ENCODE measurements around the gene ZNF205.
"Not testable (repeated sequence)": the region's sequence is repeated elsewhere in the genome, so short reads cannot be mapped to it uniquely, and the experiment has no call there.

The ZNF205 gene

DNA sequence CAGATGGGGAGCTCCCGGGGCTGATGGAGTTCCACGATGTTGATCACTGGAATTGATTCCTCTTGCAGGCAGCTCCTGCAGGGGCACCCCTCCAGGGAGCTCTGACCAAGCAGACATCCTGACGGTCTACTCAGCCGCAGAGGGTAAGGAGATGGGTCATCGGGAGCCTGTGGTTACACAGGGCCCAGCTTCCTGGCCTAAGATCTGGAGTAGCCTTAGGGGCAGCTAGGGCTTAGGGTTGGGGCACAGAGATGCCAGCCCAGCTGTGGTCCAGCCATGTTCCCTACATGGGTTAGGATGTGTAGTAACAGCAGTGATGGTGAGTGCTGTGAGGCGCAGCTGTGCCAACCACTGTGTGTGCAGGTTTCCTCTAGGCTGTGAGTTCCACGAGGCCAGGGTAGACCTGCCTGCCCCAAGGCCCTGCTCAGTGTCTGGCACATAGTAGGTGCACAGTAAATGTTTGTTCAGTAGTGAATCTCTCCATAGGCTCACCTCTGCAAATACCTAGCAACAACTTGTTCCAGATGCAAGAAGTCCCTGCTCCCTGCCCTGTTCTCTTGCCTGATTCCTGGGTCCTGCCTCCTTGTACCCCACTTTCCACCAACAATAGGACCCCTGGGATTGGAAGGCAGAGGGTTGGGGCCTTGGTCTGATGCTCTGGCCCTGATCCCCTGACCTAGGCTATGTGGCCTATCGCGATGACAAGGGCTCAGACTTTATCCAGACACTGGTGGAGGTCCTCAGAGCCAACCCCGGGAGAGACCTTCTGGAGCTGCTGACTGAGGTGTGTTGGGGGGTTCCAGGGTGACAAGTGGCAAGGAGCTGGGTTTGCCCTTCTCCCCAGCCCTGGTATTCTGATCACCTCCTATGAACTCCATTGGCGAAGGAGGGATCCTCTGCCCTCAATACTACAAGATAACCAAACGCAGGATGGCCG is 36.1 kb downstream of the ZNF205 start:
- DNase-seq (ENCODE audit: low read depth in 2 of 2), result no peak

DNA sequence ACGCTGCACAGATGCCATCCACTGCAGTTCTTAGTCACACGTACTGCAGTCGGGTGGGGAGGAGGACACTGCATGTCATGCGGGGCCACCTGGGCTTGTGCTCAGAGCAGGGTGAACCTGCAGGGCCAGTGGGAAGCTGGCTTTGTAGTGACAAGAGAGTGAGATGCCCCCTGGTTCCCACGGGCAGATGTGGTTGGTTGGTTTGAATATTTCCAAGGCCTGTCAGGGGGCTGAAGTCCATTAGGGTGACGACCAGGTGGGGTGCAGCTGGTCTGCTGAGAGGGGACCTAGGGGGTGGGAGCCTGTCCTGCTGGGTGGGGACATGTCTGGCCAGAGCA is 36.8 kb downstream of the ZNF205 start:
- no peak for DNase-seq (ENCODE audit: low read depth in 2 of 2)

DNA sequence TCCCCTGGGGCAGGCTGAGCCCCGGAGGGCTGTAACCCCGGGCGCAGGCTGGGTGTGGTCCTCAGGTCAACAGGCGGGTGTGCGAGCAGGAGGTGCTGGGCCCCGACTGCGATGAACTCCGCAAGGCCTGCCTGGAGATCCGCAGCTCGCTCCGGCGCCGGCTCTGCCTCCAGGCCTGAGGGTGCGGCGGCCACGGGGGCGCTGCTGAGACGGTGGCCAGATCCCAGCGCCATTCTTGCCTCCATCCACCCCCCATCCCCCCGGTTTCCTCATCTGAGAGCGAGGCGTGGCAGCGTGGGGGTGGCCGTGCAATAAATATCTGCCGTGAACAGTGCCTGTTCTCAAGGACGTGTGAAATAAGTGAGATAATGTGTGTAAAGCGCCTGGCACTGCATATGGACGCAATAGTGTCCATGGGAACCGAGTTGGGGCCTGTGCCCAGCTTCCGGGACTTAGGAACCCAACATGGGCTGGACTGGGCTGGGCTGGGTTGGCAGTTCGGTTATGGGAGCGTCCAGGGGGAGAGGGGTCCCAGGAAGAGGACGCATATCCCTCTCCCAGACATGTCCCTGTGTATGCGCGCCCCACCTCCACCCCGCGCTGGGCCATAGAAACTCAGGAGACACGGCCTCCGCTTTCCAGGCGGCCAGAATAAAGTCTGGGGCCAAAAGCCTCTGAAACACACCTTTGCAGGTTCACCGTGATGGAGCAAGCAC is 37.4 kb downstream of the ZNF205 start:
- no peak for DNase-seq (ENCODE audit: low read depth in 2 of 2)

DNA sequence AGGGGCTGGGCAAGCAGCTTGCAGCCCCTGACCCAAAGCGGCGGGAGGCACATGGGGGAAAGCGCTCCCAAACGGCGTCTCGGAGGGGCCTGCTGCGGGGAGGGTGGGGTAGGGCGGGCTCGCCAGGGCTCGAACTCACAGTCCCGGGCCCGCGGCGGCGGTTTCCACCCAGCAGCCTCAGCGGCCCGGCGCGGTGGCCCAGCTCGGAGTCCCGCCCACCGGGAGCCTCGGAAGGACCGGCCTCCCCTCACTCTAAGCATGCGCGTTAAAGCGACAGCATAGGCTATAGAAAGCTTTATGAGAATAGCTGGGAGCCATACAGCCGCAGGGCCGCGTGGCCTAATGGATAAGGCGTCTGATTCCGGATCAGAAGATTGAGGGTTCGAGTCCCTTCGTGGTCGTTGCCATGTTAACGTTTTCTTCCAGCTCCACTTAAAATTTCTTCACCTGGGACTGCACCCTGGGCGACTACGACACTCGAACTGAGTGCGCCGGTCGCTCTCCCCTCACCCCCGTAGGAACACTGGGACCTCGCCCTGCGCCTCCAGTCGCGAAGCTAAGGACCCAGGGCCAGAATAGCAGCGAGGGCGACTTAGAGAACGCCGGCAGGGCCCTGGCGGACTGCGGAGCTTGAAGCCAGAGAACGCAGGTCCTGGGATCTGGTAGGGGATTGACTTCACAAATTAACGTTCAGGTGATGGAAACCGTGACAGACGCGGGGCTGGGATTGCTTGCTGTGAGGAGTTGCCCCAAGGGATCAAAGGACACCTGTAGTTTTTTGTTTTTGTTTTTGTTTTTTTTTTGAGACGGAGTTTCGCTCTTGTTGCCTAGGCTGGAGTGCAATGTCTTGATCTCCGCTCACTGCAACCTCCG is 38.2 kb downstream of the ZNF205 start:
- DNase-seq (ENCODE audit: low read depth in 2 of 2), result peak; percentile 99

DNA sequence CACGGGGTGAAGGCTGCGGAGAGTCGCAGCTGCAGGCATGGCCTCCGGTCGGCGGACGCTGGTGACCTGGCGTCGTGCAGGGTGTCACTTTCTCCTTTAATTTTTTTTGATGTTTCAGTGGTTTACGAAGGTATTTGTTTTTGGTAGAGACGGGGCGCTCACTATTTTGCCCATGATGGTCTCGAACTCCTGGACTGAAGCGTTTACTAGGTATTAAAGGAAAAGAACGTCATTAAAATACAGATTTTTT is 39.6 kb downstream of the ZNF205 start:
- no peak for DNase-seq (ENCODE audit: low read depth in 2 of 2)

DNA sequence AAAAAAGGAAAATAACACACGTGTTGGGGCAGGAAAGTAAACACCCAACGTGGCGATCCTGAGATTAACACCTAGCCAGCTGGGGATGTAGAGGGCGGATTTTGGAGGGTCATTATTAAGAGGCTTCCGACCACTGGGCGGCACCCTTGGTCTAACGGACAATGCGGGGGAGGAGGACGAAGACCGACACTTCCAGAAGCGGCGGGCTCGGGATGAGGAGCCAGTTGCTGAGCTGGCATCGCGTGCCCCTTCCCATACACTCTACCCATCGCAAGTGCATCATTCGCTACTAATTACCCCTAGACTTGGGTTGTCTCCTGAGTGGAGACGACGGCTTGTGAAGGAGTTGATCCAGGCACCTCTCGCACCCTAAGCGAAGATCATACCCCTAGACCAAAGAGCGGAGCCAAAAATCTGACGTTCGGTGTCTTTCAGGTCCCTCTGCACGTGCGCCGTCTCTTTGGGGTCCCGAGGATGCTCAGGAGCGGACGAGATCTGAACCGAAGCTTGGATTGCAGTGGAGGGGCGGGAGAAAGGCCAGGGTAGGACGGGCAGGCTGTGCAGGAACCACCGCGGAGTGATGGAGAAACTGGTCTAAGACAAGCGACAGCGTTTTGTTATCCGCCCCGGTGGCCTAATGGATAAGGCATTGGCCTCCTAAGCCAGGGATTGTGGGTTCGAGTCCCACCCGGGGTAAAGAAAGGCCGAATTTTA is 40.0 kb downstream of the ZNF205 start:
- DNase-seq (ENCODE audit: low read depth in 2 of 2), result peak; percentile 84 to 91

DNA sequence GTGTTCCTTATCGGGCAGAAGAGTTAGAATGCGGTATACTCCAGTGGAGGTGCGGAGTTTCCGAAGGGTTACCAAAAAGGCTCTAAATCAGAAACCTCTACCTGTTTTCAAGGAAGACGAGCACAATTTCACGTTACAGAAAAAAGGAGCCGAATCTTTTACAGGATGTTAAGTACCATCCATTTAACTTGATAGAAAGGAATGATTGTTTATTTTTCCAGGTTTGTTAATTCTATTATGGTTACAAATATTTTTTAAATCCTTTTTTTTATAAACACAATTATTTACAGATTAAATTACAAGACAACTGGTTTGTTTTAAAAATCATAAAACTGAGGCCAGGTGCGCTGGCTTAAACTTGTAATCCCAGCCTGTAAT is 40.6 kb downstream of the ZNF205 start:
- no peak for DNase-seq (ENCODE audit: low read depth in 2 of 2)

DNA sequence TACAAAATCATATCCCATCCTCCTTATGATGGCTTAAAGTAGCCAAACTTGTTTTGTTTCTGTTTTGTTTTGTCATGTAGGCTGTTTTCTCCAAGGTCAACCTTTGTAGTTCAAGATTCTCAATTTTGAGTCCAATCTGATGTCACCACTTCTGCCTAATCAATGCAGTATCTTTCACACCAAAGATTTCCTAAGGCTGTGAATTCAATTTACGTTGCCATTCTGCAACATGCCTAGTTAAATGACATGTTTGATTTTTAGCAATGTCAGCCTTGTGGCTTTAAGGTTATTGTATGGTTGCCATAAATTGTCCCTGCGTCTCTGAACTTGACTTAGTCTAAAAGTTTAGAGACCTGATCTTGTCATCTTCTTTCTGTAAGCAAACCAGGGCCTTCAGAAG is 42.8 kb downstream of the ZNF205 start:
- no peak for DNase-seq (ENCODE audit: low read depth in 2 of 2)

DNA sequence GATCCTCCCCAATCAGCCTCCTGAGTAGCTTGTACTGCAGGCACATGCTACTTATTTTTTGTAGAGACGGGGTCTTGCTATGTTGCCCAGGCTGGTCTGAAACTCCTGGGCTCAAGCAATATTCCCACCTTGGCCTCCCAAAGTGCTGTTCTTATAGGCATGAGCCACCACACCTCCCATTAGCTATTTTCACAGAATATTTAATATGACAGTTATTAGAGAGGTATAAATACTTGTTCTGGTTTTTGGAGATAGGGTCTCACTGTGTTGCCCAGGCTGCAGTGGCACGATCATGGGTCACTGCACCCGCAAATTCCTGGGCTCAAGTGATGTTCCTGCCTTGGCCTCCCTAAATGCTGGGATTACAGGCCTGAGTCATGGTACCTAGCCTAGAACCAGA is 43.6 kb downstream of the ZNF205 start:
- DNase-seq (ENCODE audit: low read depth in 2 of 2), result no peak

DNA sequence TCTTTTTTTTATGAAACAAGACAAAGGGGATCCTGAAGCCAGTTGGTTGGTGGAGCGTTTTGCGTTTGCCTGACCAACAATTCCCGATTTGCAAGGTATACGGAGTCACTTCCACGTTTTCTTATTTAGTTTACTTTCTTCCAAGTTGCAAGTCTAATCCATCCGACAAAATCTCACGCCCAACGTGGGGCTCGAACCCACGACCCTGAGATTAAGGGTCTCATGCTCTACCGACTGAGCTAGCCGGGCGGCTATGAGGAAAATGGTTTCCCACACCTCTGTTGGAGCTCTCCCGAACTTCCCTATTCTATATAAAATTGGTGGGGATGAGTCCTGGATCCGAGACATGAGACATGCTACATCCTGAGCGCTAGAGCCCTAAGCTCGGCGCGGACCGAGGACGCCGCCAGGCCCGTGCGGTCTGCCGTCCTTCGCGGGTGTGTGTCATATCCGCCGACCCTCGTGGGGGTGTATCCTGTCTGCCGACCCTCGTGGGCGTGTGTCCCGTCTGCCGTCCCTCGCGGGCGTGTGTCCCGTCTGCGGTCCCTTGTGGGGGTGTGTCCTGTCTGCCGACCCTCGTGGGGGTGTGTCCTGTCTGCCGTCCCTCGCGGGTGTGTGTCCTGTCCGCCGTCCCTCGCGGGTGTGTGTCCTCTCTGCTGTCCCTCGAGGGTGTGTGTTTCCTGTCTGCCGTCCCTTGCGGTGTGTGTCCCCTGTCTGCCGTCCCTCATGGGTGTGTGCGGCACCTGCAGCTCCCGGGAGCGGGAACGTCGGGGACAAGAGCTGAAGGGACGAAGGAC is 45.0 kb downstream of the ZNF205 start:
- DNase-seq (ENCODE audit: low read depth in 2 of 2), result peak in 1 of 2 donors; percentile 56

DNA sequence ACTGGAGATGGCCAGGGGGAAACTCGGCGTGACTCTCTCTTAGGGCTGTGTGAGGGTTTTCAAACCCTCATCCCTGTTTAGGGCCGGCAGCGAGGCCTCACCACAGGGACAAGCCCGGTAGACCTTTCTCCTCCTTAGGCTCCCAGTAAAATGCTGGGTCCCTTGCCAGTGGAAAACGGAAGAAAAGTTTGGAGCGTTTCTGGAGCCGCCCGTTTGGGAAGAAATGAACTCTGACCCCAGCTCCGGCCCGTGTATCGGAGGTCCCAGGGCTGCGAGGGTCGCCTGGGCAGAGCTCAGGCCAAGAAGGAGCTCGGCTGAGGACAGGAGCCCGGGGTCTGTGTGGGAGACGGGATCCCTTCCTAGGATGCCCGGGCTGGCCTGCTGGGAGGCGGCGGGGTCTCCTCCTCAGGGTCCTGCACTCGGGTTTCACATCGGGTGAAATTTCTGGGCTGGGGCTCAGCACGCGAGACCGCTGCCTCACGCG is 45.7 kb downstream of the ZNF205 start:
- DNase-seq (ENCODE audit: low read depth in 2 of 2), result no peak

DNA sequence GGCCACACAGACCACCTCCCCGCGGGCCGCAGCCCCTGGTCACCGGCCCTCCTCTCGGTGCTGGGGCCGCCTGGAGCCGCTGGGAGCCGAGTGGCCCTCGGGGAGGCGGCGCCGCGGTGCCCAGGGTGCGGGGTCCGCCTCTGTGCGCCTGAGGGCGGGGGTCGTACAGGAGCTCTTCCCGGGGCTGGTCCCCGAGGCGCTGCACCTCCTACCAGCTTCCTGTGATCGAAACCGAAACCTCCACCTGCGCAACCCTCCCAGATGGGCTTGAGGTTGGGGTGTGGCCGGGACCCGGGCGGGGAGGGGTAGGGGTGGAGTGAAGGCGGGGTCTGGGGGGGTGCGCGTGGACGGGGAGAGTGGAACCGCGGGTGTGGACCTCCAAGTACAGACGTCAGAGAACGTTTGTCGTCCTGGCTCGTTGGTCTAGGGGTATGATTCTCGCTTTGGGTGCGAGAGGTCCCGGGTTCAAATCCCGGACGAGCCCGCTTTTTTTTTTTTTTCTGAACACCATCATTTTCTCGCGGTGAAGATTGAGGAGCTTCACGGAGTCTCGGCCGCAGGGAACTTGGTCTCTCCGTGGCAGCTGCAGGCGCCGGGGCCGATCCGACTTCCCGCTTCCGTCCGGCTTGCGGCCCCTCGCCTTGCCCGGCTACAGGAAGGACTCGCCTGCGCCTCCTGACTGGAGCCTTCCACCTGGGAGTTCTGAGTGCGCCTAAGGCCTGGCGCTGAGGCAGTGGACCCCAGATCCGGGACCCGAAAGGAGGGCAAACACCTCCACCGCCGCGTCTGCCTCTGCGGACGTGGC is 46.3 kb downstream of the ZNF205 start:
- peak; percentile 73 to 81 for DNase-seq (ENCODE audit: low read depth in 2 of 2)

DNA sequence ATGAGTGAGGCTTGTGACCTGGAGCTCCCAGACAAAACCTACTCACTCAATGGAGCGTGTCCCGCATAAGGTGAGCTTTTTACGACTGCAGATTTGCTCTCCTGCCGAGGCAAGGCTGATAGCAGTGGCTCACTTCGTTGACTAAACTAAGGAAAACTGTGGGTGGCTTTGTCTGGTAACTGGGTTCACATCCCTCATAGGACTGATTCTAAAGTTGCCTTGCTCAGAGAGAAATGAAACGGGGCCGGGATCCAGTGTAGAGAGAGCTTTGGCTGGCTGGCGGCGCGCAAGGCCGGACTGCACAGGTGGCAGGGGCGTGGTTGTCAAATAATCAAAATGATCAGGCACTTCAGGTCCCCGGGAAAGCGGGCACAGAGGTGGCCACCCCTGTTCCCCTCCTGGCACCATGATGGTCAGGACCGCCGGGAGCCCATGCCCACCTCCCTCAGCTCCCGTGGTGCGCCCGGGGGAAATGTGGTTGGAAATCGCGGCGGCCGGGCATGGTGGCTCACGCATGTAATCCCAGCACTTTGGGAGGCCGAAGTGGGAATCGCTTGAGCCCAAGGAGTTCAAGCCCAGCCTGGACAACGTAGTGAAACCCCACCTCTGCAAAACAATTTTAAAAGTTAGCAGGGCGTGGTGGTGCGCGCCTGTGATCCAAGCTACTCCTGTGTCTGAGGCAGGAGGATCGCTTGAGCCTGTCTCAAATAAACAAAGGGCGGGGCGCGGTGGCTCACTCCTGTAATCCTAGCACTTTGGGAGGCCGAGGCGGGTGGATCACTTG is 49.0 kb downstream of the ZNF205 start:
- no peak for DNase-seq (ENCODE audit: low read depth in 2 of 2)

DNA sequence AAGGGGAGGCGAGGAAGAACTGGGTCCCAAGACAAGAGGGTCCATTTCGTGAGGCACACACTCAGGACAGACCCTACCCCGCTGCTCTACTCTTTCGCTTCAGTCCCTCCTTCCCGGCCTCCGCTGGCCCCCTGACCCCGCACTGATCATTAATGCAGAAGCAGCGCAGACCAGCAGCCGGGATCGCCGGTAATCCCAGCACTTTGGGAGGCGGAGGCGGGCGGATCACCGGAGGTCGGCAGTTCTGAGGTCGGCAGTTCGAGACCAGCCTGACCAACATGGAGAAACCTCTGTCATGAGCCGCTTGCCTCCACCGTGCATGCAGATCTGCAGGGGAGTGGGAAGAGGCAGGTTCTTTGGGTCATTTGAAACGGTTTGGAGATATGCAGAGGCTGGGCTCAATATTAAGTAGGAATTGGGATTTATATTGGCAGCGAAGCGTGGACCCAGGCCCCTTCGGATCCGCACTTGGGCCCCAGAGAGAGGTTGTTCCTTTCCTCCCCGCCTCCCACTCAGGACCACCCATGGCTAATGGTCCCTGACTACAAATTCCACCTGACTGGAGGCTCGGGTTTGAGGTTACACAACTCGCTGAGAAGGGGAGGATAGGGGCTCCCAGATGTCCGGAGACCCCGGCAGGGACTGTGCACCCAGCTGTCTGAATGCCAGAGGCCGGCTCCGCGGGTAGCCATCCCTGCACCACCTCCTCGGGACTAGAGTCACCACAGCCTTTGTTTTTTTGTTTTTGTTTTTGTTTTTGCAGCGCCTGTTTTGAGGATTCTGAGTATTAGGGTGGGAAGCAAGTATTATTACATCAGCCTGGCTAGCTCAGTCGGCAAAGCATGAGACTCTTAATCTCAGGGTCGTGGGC is 52.0 kb downstream of the ZNF205 start:
- no peak for DNase-seq (ENCODE audit: low read depth in 2 of 2)

DNA sequence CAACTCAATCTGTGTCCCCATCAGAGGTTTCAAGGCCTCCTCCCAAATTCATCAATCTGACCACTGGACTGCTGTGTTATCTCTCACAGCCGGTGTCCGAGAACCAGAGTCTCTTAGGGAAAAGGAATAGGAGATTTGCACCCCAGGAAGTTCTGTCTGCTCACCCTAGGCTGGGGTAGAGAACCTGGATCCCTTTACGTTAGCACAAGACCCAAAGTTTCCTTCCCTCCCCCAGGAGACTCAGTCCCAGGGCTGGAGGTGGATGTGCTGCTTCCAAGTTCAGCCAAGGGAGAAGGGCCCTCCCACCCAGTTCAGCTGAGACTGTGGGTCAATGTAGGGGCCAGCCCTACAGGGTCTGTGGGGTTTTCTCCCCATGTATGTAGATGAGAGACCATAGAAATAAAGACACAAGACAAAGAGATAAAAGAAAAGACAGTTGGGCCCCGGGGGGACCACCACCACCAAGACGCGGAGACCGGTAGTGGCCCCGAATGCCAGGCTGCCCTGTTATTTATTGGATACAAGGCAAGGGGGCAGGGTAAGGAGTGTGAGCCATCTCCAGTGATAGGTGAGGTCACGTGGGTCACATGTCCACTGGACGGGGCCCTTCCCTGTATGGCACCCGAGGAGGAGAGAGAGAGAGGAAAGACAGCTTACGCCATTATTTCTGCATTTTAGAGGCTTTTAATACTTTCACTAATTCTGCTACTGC is 52.9 kb downstream of the ZNF205 start:
- no peak for DNase-seq (ENCODE audit: low read depth in 2 of 2)

DNA sequence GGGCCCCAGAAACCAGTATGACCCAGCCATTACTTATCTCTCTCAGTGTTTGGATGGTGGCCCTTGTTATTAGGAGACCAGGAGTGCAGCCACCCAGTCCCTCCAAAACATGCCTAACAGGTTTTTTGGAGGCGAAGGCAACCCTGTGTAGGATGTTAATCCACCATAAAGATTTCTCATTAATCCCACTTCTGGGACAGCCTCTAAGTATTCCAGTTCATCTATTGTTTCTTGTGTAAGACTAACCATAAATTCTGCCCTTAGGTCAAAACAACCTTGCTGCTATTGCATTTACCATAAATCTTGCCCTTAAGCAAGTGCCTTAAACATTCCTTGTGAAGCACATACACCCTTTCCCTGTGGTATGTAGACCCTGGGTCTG is 54.1 kb downstream of the ZNF205 start:
- DNase-seq (ENCODE audit: low read depth in 2 of 2), result no peak

DNA sequence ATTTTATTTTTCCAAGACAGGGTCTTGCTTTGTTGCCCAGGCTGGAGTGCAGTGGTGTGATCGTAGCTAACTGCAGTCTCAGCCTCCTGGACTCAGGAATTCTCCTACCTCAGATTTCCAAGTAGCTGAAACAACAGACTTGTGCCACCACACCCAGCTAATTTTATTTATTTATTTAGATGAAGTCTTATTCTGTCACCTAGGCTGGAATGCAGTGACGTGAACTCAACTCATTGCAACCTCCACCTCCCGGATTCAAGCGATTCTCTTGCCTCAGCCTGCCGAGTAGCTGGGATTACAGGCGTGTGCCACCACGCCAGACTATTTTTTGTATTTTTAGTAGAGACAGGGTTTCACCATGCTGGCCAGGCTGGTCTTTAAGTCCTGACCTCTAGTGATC is 56.3 kb downstream of the ZNF205 start:
- DNase-seq (ENCODE audit: low read depth in 2 of 2), result not testable (repeated sequence)
